Measurements from ENCODE around the gene MIF4GD. TPM values are rescaled to one million over a fixed set of nuclear protein-coding genes. Genes with fewer than 3 reads are reported as not detected.

The MIF4GD gene
- total RNA-seq, 1 donor = 8.7 TPM

DNA sequence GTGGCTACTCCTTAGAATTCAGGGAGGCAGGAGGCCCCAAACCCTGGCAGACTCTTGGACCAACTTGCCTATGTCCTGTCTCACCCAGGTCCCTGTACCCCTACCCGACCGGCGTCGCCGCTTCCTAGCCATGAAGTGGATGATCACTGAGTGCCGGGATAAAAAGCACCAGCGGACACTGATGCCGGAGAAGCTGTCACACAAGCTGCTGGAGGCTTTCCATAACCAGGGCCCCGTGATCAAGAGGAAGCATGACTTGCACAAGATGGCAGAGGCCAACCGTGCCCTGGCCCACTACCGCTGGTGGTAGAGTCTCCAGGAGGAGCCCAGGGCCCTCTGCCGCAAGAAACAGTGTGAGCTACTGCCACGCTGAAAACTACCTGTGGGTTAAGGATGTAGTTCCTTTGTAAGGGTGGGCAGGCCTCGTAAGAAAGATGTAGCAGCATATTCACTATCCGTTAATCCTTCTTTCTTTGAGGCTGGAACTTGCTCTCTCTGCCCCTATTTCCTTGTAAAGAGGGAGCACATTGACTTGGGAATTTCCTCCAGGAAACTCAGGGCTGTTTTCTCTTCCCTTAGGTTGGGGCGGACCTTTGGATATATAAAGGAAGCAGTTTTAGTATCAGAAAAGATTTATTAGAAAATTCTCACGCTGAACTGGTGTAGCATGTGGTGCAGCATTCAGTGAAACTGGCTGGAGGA lies 5.3 kb downstream of the MIF4GD start:
- H3K27ac ChIP-seq (ENCODE audit: low read depth, low read length) = no peak overlapping the region
- TF ChIP-seq, protein P1, sequence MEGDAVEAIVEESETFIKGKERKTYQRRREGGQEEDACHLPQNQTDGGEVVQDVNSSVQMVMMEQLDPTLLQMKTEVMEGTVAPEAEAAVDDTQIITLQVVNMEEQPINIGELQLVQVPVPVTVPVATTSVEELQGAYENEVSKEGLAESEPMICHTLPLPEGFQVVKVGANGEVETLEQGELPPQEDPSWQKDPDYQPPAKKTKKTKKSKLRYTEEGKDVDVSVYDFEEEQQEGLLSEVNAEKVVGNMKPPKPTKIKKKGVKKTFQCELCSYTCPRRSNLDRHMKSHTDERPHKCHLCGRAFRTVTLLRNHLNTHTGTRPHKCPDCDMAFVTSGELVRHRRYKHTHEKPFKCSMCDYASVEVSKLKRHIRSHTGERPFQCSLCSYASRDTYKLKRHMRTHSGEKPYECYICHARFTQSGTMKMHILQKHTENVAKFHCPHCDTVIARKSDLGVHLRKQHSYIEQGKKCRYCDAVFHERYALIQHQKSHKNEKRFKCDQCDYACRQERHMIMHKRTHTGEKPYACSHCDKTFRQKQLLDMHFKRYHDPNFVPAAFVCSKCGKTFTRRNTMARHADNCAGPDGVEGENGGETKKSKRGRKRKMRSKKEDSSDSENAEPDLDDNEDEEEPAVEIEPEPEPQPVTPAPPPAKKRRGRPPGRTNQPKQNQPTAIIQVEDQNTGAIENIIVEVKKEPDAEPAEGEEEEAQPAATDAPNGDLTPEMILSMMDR (IDR thresholded peaks at IDR 0.05; ENCODE audit: extremely low read depth, low read depth, low read length) = no peak
- H3K4me2 ChIP-seq (ENCODE audit: insufficient read depth, low read length) = no peak overlapping the region
- no peak overlapping the region for H2AFZ ChIP-seq (ENCODE audit: low read length)
- H3K4me1 ChIP-seq (ENCODE audit: insufficient read depth, low read length) = peaks cover 28% of the 10 kb centered on the region
- peaks cover 29% of the 10 kb centered on the region for H3K36me3 ChIP-seq (ENCODE audit: insufficient read depth, low read length)
- no peaks in the 10 kb centered on the region for H3K27me3 ChIP-seq (ENCODE audit: insufficient read depth, low read length)
- H3K79me2 ChIP-seq (ENCODE audit: insufficient read depth, low read length) = peaks cover 24% of the 10 kb centered on the region
- no peak for DNase-seq (ENCODE audit: insufficient read length, low spot score, missing footprints)
- no peaks in the 10 kb centered on the region for H3K9me3 ChIP-seq (ENCODE audit: low read depth, low read length)
- no peak overlapping the region for H3K4me3 ChIP-seq (ENCODE audit: insufficient read depth, low read length)
- peaks cover 3% of the 10 kb centered on the region for H4K20me1 ChIP-seq (ENCODE audit: insufficient read depth, low read length)

DNA sequence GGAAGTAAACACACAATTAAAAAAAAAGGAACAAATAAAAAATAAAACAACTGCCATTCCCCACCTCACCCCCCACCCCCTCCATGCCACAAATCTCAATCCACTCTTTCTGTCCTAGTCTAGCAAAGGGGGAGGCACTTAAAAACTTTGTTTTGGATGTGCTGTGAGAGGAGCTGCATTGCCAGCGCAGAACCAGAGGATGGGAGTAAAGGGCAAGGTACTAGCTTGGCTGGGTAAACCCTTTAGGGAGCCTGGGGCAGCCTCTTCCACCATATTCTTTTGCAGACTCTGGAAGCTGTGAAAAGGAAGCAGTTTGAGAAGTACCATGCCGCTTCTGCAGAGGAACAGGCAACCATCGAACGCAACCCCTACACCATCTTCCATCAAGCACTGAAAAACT lies 8.0 kb downstream of the MIF4GD start:
- Histone ChIP-seq H3K4me3 (ENCODE audit: insufficient read depth, low read length) (no peak overlapping the region), H3K36me3 (ENCODE audit: insufficient read depth, low read length) (peaks cover 29% of the 10 kb centered on the region), H3K4me1 (ENCODE audit: insufficient read depth, low read length) (peaks cover 26% of the 10 kb centered on the region), H4K20me1 (ENCODE audit: insufficient read depth, low read length) (peaks cover 16% of the 10 kb centered on the region), H3K9me3 (ENCODE audit: low read depth, low read length) (no peaks in the 10 kb centered on the region), H3K4me2 (ENCODE audit: insufficient read depth, low read length) (no peak overlapping the region), H3K27me3 (ENCODE audit: insufficient read depth, low read length) (no peaks in the 10 kb centered on the region), H3K27ac (ENCODE audit: low read depth, low read length) (no peak overlapping the region), H3K79me2 (ENCODE audit: insufficient read depth, low read length) (peaks cover 51% of the 10 kb centered on the region), H2AFZ (ENCODE audit: low read length) (no peak overlapping the region)
- TF ChIP-seq, protein P1 (IDR thresholded peaks at IDR 0.05; ENCODE audit: extremely low read depth, low read depth, low read length) = no peak
- no peak for DNase-seq (ENCODE audit: insufficient read length, low spot score, missing footprints)

DNA sequence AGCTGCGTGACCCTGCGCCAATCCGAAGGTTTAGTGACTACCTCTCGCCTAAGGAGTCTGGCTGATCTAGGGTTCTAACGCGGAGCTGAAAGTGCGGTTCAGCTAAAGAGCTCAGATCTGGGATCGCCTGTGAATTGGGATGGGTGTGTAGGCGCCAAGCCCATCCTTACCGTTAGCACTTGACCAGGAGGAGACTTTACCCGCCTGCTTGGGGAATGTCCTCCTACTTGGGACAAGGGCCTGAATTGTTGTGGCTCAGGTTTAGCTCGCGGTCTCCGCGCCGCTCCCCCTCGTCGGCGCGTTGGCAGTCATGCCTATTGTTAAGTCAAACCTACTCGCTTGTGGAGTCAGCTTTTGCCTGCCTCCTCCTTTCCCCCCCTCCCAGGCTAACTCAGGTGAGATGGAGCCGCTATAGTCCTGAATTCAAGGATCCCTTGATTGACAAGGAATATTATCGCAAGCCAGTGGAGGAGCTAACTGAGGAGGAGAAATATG lies 8.9 kb downstream of the MIF4GD start:
- TF ChIP-seq, protein P1 (IDR thresholded peaks at IDR 0.05; ENCODE audit: extremely low read depth, low read depth, low read length) = no peak
- peaks cover 23% of the 10 kb centered on the region for H3K4me1 ChIP-seq (ENCODE audit: insufficient read depth, low read length)
- no peaks in the 10 kb centered on the region for H3K27me3 ChIP-seq (ENCODE audit: insufficient read depth, low read length)
- peak; percentile 94 for DNase-seq (ENCODE audit: insufficient read length, low spot score, missing footprints)
- peak overlapping the region; percentile 100 for H3K27ac ChIP-seq (ENCODE audit: low read depth, low read length)
- no peaks in the 10 kb centered on the region for H3K9me3 ChIP-seq (ENCODE audit: low read depth, low read length)
- peak overlapping the region; percentile 88 for H3K4me2 ChIP-seq (ENCODE audit: insufficient read depth, low read length)
- H4K20me1 ChIP-seq (ENCODE audit: insufficient read depth, low read length) = peaks cover 16% of the 10 kb centered on the region
- H3K4me3 ChIP-seq (ENCODE audit: insufficient read depth, low read length) = peak overlapping the region; percentile 94
- H3K36me3 ChIP-seq (ENCODE audit: insufficient read depth, low read length) = peaks cover 29% of the 10 kb centered on the region
- peak overlapping the region; percentile 97 for H2AFZ ChIP-seq (ENCODE audit: low read length)
- peaks cover 55% of the 10 kb centered on the region for H3K79me2 ChIP-seq (ENCODE audit: insufficient read depth, low read length)

- Histone ChIP-seq H3K4me2 (ENCODE audit: insufficient read depth, low read length) (peak within 1 kb of the TSS; percentile 88), H3K27me3 (ENCODE audit: insufficient read depth, low read length) (no peaks in the 10 kb centered on the region), H3K27ac (ENCODE audit: low read depth, low read length) (peak within 1 kb of the TSS; percentile 100), H3K79me2 (ENCODE audit: insufficient read depth, low read length) (peaks cover 58% of the 10 kb centered on the region), H3K9me3 (ENCODE audit: low read depth, low read length) (no peaks in the 10 kb centered on the region), H3K4me1 (ENCODE audit: insufficient read depth, low read length) (peaks cover 19% of the 10 kb centered on the region), H2AFZ (ENCODE audit: low read length) (peak within 1 kb of the TSS; percentile 97), H3K4me3 (ENCODE audit: insufficient read depth, low read length) (peak within 1 kb of the TSS; percentile 94), H4K20me1 (ENCODE audit: insufficient read depth, low read length) (peaks cover 16% of the 10 kb centered on the region), H3K36me3 (ENCODE audit: insufficient read depth, low read length) (peaks cover 29% of the 10 kb centered on the region)
- TF ChIP-seq, protein P1 (IDR thresholded peaks at IDR 0.05; ENCODE audit: extremely low read depth, low read depth, low read length) = no peak
- peak; percentile 98 for DNase-seq (ENCODE audit: insufficient read length, low spot score, missing footprints)
Observed at GRCh38 chr17:75261336-75262111, 9.5 kb downstream of the MIF4GD start, which contains the start of the genes GGA3 and MRPS7. Gene GGA3, minus strand, starts transcription at chr17:75261606. Its CDS starts 19 bp downstream, at chr17:75261587. Gene MRPS7, plus strand, starts transcription at chr17:75261879. Its CDS starts 22 bp downstream, at chr17:75261901.

Measured in osteoblast (primary cell).